HG03103 (cell line): Measurements from ENCODE around the gene SETD7.
A peak's percentile ranks its signal among the peaks of the same experiment; 100 is the strongest.

Experiments
- ATAC-seq: cut with Tn5 transposase; IDR thresholded peaks from one replicate; pipeline ENCODE4 v1.9.1; 2021; ENCODE audit warnings: low read depth; ENCODE audit not compliant: unreplicated experiment

The SETD7 gene

GRCh38 chr4:139556071-139556723 is at the start of gene SETD7:
TSS of gene SETD7 (minus strand) at chr4:139556219. CDS start at chr4:139556137, 82 bp downstream.
- ATAC-seq = peak; percentile 29

- no peak for ATAC-seq
These were observed 49.5 kb upstream of the SETD7 start for GRCh38 chr4:139605516-139605915.

GRCh38 chr4:139603576-139604410 is 47.8 kb upstream of the SETD7 start:
- ATAC-seq = no peak

GRCh38 chr4:139602776-139603360 is 46.8 kb upstream of the SETD7 start:
- ATAC-seq = no peak

- no peak for ATAC-seq
These were observed 44.6 kb upstream of the SETD7 start for GRCh38 chr4:139600662-139601061.

- no peak for ATAC-seq
These were observed 43.8 kb upstream of the SETD7 start for GRCh38 chr4:139599594-139600374.

- no peak for ATAC-seq
These were observed 43.1 kb upstream of the SETD7 start for GRCh38 chr4:139599076-139599475.

GRCh38 chr4:139596684-139597279 is 40.8 kb upstream of the SETD7 start:
- ATAC-seq = no peak

- no peak for ATAC-seq
These were observed 40.1 kb upstream of the SETD7 start for GRCh38 chr4:139596034-139596683.

GRCh38 chr4:139594591-139595185 is 38.7 kb upstream of the SETD7 start:
- no peak for ATAC-seq

- no peak for ATAC-seq
These were observed 37.1 kb upstream of the SETD7 start for GRCh38 chr4:139593091-139593564.

GRCh38 chr4:139589336-139590018 is 33.5 kb upstream of the SETD7 start:
- ATAC-seq = no peak

GRCh38 chr4:139587446-139587845 is 31.4 kb upstream of the SETD7 start:
- ATAC-seq = no peak

- no peak for ATAC-seq
These were observed 29.5 kb upstream of the SETD7 start for GRCh38 chr4:139585473-139585872.

- no peak for ATAC-seq
These were observed 28.8 kb upstream of the SETD7 start for GRCh38 chr4:139584784-139585183.

- no peak for ATAC-seq
These were observed 28.0 kb upstream of the SETD7 start for GRCh38 chr4:139584013-139584412.

GRCh38 chr4:139582044-139582443 is 26.0 kb upstream of the SETD7 start:
- ATAC-seq = no peak

- no peak for ATAC-seq
These were observed 25.1 kb upstream of the SETD7 start for GRCh38 chr4:139581096-139581495.

GRCh38 chr4:139576219-139576618 is 20.2 kb upstream of the SETD7 start:
- no peak for ATAC-seq
